Measurements from ENCODE around the gene NLRP10.

The NLRP10 gene

DNA sequence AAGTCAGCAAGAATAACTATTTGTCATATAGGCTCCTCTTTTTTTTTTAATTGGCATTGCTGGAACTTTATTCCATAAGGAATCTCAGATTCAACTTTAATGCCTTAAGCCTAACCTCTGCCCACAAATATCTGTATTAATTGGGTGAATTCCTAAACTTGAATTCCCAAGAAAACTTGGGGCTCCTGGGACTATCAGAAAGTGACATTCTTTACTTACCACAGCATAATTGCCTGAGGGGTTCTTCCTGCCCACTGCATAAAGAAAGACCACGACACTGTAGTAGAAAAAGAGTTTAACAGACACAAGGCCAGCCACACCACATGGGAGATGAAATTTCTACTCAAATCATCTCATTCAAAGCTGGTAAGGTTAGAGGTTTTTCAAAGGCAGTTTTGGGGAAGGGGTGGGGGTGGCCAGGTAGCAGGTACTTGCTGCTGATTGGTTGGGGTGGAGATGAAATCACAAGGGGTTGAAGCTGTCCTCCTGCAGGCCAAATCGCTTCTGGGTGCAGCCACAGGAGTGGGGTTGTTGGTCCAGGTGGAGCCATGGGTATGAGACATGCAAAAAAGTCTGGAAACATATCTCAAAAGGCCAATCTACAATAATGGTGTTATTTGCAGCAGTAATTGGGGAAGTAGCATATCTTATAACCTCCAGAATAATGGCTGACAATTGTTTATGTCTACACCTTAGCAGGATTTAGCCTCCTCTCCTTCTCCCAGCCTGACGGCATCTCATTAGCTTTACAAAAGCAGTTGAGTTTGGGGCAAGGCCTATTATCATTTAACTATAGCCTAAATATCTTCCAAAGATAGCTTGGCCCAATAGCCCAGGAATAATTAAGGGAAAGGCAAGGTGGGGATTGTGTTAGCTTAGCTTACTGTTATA, 4.8 kb upstream of the NLRP10 start:
- peaks cover 21% of the 10 kb centered on the region for H3K4me1 ChIP-seq (ENCODE audit: control insufficient read depth, insufficient read depth, low read length)
- no peaks in the 10 kb centered on the region for H3K27me3 ChIP-seq (ENCODE audit: control insufficient read depth, insufficient read depth, low read length)
- no peak overlapping the region for H3K9ac ChIP-seq (ENCODE audit: low read depth, low read length)
- H3K36me3 ChIP-seq (ENCODE audit: control insufficient read depth, insufficient read depth, low read length): no peaks in the 10 kb centered on the region
- H3K4me3 ChIP-seq (ENCODE audit: low read depth, low read length): peak overlapping the region; percentile 31
- H3K9me3 ChIP-seq (ENCODE audit: control insufficient read depth, insufficient read depth, low read length): no peaks in the 10 kb centered on the region

DNA sequence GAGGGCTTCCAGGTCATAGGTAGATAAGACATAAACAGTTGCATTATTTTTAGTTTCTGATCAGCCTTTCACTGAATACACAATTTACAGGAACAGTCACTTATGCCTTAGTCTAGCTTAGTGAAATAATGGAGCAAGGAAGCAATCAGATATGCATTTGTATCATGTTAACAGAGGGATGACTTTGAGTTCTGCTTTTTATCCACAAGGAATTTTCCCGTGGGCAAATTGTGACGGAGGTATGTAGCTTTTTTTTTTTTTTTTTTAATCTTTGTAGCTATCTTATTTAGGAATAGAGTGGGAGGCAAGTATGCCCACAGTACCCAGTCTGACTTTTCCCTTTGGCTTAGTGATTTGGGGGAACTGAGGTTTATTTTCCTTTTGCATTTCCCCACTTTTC, 3.4 kb upstream of the NLRP10 start:
- H3K9ac ChIP-seq (ENCODE audit: low read depth, low read length): no peak overlapping the region
- H3K36me3 ChIP-seq (ENCODE audit: control insufficient read depth, insufficient read depth, low read length): no peaks in the 10 kb centered on the region
- no peak overlapping the region for H3K4me3 ChIP-seq (ENCODE audit: low read depth, low read length)
- H3K27me3 ChIP-seq (ENCODE audit: control insufficient read depth, insufficient read depth, low read length): no peaks in the 10 kb centered on the region
- peaks cover 21% of the 10 kb centered on the region for H3K4me1 ChIP-seq (ENCODE audit: control insufficient read depth, insufficient read depth, low read length)
- H3K9me3 ChIP-seq (ENCODE audit: control insufficient read depth, insufficient read depth, low read length): no peaks in the 10 kb centered on the region

DNA sequence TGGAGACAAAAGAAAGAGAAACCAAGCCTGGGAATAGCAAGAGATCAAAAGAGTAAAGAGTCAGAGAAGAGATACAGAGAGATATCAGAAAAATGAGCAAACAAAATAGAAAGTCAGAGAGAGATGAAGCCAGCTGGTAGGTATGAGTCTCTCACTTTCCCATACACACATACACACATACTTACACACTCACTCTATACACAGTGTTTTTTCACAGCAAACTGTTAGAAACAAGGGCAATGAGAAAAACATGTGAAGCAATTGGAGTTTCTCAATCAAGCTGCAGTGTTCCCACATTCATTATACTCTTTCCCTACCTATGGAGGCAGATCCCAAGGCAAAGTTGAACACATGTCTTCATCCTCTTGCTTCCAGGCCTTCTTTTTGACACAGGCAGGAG, 2.6 kb upstream of the NLRP10 start:
- Histone ChIP-seq H3K9me3 (ENCODE audit: control insufficient read depth, insufficient read depth, low read length) (no peaks in the 10 kb centered on the region), H3K27me3 (ENCODE audit: control insufficient read depth, insufficient read depth, low read length) (no peaks in the 10 kb centered on the region), H3K9ac (ENCODE audit: low read depth, low read length) (no peak overlapping the region), H3K4me3 (ENCODE audit: low read depth, low read length) (no peak overlapping the region), H3K36me3 (ENCODE audit: control insufficient read depth, insufficient read depth, low read length) (no peaks in the 10 kb centered on the region), H3K4me1 (ENCODE audit: control insufficient read depth, insufficient read depth, low read length) (peaks cover 21% of the 10 kb centered on the region)

DNA sequence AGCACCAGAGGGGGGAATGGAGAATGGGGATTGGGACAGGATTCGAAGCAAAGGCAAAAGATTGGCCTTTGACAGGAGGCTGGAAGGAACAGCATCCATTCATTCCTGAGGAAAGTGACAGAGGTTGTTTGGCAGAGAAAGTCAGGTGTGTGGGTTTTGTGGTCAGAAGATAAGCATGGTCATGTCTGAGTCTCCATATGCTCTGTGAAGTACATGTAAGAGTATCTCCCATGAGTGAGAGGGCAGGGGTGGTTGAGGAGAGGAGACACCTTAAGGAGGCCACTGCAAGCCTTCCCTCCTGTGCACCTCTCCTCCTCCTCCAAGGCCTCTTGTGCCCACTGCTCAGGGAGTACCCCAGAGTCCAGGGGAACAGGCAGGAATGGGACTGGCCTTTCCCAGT, 1.9 kb upstream of the NLRP10 start:
- Histone ChIP-seq H3K27me3 (ENCODE audit: control insufficient read depth, insufficient read depth, low read length) (no peaks in the 10 kb centered on the region), H3K9ac (ENCODE audit: low read depth, low read length) (no peak overlapping the region), H3K4me3 (ENCODE audit: low read depth, low read length) (no peak overlapping the region), H3K9me3 (ENCODE audit: control insufficient read depth, insufficient read depth, low read length) (no peaks in the 10 kb centered on the region), H3K4me1 (ENCODE audit: control insufficient read depth, insufficient read depth, low read length) (peaks cover 21% of the 10 kb centered on the region), H3K36me3 (ENCODE audit: control insufficient read depth, insufficient read depth, low read length) (no peaks in the 10 kb centered on the region)

DNA sequence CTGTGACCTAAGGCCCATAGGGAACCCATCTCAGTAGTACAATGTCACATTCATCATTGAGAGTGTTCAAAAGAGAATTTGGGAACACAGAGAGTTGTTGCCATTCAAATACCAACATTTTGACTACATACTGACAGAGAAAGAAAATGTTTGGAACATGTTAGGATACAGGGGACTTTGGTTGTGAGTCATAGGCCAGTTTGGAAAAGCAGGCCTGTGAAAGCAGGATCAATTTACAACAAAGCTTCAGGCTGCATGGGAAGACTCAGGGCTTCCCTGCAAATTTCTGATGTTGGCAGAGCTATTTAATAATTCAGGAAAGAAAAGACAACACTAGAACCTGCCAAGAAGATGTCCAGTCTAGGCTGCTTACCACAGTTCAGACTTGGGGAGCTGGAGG, 374 bp downstream of the NLRP10 start:
- no peaks in the 10 kb centered on the region for H3K36me3 ChIP-seq (ENCODE audit: control insufficient read depth, insufficient read depth, low read length)
- no peak overlapping the region for H3K9ac ChIP-seq (ENCODE audit: low read depth, low read length)
- H3K4me1 ChIP-seq (ENCODE audit: control insufficient read depth, insufficient read depth, low read length): peaks cover 10% of the 10 kb centered on the region
- no peak overlapping the region for H3K4me3 ChIP-seq (ENCODE audit: low read depth, low read length)
- no peaks in the 10 kb centered on the region for H3K9me3 ChIP-seq (ENCODE audit: control insufficient read depth, insufficient read depth, low read length)
- no peaks in the 10 kb centered on the region for H3K27me3 ChIP-seq (ENCODE audit: control insufficient read depth, insufficient read depth, low read length)

DNA sequence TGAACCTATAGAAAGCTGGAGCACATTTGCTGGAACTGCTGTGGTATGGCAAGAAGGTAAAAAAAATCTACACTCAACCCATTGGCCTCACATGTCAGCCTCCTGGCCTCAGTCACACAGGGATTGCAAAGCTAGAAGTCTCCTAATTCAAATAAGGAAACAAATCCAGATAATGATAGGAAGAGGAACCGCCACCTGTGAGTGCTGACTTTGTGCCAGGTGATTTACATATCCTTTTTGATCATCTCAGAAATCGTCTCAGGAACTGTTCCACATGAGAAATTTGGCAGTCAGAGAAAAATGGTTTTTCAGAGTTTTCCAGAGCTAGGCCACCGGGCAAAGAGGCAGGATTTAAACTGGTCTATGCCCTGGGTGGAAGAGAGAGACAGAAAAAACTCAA, 986 bp downstream of the NLRP10 start:
- no peak overlapping the region for H3K9ac ChIP-seq (ENCODE audit: low read depth, low read length)
- H3K4me3 ChIP-seq (ENCODE audit: low read depth, low read length): no peak overlapping the region
- no peaks in the 10 kb centered on the region for H3K27me3 ChIP-seq (ENCODE audit: control insufficient read depth, insufficient read depth, low read length)
- H3K9me3 ChIP-seq (ENCODE audit: control insufficient read depth, insufficient read depth, low read length): no peaks in the 10 kb centered on the region
- H3K4me1 ChIP-seq (ENCODE audit: control insufficient read depth, insufficient read depth, low read length): peaks cover 5% of the 10 kb centered on the region
- H3K36me3 ChIP-seq (ENCODE audit: control insufficient read depth, insufficient read depth, low read length): no peaks in the 10 kb centered on the region

DNA sequence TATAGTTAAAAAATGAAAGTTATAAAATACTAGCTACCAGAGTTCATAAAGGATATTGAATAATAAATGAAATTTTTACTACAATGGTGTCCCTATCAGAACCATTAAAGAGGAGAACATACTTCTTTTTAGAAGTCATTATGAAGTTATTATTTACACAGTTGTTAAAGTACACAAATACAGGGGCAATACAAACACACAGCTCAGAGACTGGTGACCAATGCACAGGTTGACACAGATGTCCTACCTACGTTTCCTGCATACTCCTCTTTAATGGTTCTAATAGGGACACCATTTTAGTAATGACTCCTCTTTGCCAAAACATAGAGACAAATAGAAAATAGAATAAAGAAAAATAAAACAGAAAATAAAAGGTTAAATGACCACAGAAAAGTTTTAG, 10.1 kb downstream of the NLRP10 start:
- Histone ChIP-seq H3K9me3 (ENCODE audit: control insufficient read depth, insufficient read depth, low read length) (no peaks in the 10 kb centered on the region), H3K9ac (ENCODE audit: low read depth, low read length) (no peak overlapping the region), H3K4me3 (ENCODE audit: low read depth, low read length) (no peak overlapping the region), H3K27me3 (ENCODE audit: control insufficient read depth, insufficient read depth, low read length) (no peaks in the 10 kb centered on the region), H3K36me3 (ENCODE audit: control insufficient read depth, insufficient read depth, low read length) (no peaks in the 10 kb centered on the region), H3K4me1 (ENCODE audit: control insufficient read depth, insufficient read depth, low read length) (no peaks in the 10 kb centered on the region)

DNA sequence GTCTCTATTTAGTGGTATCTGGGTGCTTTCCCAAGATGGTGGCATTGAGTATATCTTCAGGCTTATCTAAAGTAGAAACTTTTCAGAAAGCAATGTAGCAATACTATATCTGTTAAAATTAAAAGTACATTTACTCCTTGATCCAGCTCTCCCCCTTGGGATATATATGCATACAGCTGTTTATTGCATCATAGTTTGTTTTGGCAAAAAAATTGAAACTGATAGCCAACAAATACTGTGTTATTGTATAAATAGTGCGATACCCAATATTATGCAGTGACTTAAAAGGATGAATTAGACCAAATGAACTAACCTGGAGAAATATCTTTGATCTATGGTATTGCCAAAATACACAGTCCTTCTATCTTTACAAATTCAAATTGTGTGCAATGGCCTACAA, 15.3 kb downstream of the NLRP10 start:
- H3K4me1 ChIP-seq (ENCODE audit: control insufficient read depth, insufficient read depth, low read length): no peaks in the 10 kb centered on the region
- H3K27me3 ChIP-seq (ENCODE audit: control insufficient read depth, insufficient read depth, low read length): no peaks in the 10 kb centered on the region
- no peak overlapping the region for H3K9ac ChIP-seq (ENCODE audit: low read depth, low read length)
- no peak overlapping the region for H3K4me3 ChIP-seq (ENCODE audit: low read depth, low read length)
- no peaks in the 10 kb centered on the region for H3K9me3 ChIP-seq (ENCODE audit: control insufficient read depth, insufficient read depth, low read length)
- H3K36me3 ChIP-seq (ENCODE audit: control insufficient read depth, insufficient read depth, low read length): no peaks in the 10 kb centered on the region

DNA sequence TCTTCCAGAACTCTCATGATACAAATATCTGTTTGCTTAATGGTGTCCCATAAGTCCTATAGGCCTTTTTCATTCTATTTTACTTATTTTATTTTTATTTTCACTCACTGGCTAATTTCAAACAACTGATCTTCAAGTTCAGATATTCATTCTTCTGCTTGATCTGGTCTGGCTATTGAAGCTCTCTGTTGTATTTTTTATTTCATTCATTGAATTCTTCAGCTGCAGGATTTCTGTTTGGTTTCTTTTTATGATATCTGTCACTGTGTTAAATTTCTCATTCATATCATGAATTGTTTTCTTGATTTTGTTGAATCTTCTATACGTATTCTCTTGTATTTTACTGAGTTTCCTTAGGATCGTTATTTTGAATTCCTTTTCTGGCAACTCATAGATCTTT, 21.1 kb downstream of the NLRP10 start:
- no peaks in the 10 kb centered on the region for H3K9me3 ChIP-seq (ENCODE audit: control insufficient read depth, insufficient read depth, low read length)

DNA sequence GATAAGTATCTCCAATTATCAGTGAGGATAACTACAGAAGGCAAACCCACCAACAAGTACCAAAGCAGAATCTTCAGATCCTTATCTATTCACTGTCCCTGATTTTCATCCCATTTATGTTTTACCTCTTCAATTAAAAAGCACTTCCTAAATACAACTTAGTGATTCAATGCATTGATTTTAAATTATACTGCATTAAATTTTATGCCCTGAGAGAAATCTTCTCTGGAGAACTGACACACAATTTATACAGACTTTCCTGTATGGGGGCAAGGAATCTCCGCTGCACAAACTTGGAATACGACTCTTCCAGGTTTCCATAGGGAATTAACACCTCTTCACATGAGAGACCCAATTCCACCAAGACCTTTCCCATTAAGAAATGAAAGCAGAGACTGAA, 23.6 kb downstream of the NLRP10 start, which contains the start of gene OR10A3:
Gene OR10A3, minus strand, starts transcription at position 101 of the 400 bp plus-strand sequence. CDS start 2,188 bp downstream, outside the sequence.
- no peak within 1 kb of the TSS for H3K4me3 ChIP-seq (ENCODE audit: low read depth, low read length)
- no peaks in the 10 kb centered on the region for H3K27me3 ChIP-seq (ENCODE audit: control insufficient read depth, insufficient read depth, low read length)
- no peaks in the 10 kb centered on the region for H3K4me1 ChIP-seq (ENCODE audit: control insufficient read depth, insufficient read depth, low read length)
- H3K36me3 ChIP-seq (ENCODE audit: control insufficient read depth, insufficient read depth, low read length): no peaks in the 10 kb centered on the region
- no peaks in the 10 kb centered on the region for H3K9me3 ChIP-seq (ENCODE audit: control insufficient read depth, insufficient read depth, low read length)
- no peak within 1 kb of the TSS for H3K9ac ChIP-seq (ENCODE audit: low read depth, low read length)

More for the DNA sequence above, 21.1 kb downstream of the NLRP10 start:
- H3K9ac ChIP-seq (ENCODE audit: low read depth, low read length): no peak overlapping the region
- H3K36me3 ChIP-seq (ENCODE audit: control insufficient read depth, insufficient read depth, low read length): no peaks in the 10 kb centered on the region
- H3K4me3 ChIP-seq (ENCODE audit: low read depth, low read length): no peak overlapping the region
- H3K4me1 ChIP-seq (ENCODE audit: control insufficient read depth, insufficient read depth, low read length): no peaks in the 10 kb centered on the region
- H3K27me3 ChIP-seq (ENCODE audit: control insufficient read depth, insufficient read depth, low read length): no peaks in the 10 kb centered on the region

DNA sequence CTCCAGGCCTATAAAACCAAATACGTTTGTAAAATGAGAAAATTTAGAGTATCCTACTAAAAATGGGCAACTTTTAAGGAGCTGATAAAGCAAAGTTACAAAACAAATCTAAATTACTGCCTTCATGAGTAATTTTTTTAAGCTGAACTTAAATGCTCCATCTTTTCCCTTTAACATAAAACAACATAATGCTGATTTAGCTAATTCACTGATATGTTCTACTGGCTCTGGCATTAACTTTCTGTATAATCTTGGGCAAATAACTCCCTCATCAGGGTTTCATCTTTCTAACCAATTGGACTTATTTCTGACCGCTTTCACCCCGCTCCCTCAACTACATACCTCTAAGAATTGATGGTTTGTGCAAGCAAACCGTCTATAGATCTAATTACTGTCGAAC, 24.1 kb downstream of the NLRP10 start:
- Histone ChIP-seq H3K4me3 (ENCODE audit: low read depth, low read length) (no peak overlapping the region), H3K9me3 (ENCODE audit: control insufficient read depth, insufficient read depth, low read length) (no peaks in the 10 kb centered on the region), H3K9ac (ENCODE audit: low read depth, low read length) (no peak overlapping the region), H3K27me3 (ENCODE audit: control insufficient read depth, insufficient read depth, low read length) (no peaks in the 10 kb centered on the region), H3K4me1 (ENCODE audit: control insufficient read depth, insufficient read depth, low read length) (no peaks in the 10 kb centered on the region), H3K36me3 (ENCODE audit: control insufficient read depth, insufficient read depth, low read length) (no peaks in the 10 kb centered on the region)

DNA sequence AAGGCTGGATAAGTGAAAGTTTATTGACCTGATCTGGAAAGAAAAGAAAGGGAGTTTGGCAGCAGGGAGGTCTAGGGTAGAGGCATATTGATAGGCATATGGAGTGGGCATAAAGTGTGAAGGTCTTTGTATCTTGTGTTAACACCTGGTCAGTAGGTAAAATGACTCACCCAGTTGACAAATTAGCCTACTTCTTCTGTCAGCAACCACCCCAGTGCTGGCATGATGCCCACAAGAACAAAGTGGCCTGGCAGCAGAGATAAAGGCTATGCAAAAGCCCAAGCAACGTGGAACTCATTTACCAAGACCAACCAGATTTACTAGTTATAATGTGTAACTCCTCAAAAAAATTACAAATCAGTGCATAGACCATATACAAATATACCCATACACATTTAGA, 28.6 kb downstream of the NLRP10 start:
- no peaks in the 10 kb centered on the region for H3K27me3 ChIP-seq (ENCODE audit: control insufficient read depth, insufficient read depth, low read length)
- H3K9me3 ChIP-seq (ENCODE audit: control insufficient read depth, insufficient read depth, low read length): no peaks in the 10 kb centered on the region
- H3K4me1 ChIP-seq (ENCODE audit: control insufficient read depth, insufficient read depth, low read length): no peaks in the 10 kb centered on the region
- no peak overlapping the region for H3K4me3 ChIP-seq (ENCODE audit: low read depth, low read length)
- no peaks in the 10 kb centered on the region for H3K36me3 ChIP-seq (ENCODE audit: control insufficient read depth, insufficient read depth, low read length)
- no peak overlapping the region for H3K9ac ChIP-seq (ENCODE audit: low read depth, low read length)

Data from iPS-15b (cell line).